ENCODE measurements around the gene GAST. TPM values are rescaled to one million over a fixed set of nuclear protein-coding genes. Genes with fewer than 3 reads are reported as not detected.

The GAST gene, protein sequence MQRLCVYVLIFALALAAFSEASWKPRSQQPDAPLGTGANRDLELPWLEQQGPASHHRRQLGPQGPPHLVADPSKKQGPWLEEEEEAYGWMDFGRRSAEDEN
- total RNA-seq = not detected in 2 replicates

DNA sequence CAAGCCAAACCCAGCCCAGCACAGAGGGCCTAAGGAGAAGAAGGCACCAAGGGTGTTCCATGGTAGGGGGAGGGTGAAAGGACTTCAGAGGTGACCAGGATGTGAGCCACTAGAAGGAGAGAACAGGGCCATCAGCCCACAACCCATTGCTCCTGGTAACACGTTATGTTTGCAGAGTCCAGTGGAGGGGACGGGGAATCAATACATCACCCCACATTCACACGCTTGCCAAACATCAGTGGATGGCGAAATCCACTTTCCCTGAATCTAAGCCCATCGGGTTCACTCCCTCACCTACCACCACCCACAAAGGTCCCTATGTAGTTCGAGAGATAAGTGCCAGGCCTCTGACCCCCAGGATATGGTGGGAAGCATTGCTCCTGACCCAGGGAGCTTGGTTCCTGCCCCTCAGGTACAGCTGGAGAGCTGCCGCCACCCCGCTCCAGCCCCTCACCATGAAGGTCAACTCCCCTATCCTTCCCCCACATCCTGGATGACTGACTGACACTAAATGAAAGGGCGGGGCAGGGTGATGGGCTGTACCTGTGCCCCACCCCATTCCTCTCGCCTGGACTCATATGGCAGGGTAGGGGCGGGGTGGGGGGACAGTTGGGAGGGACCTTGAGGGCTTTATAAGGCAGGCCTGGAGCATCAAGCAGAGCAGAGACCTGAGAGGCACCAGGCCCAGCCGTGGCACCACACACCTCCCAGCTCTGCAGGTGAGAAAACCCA is at the start of gene GAST:
Gene GAST, plus strand, starts transcription at position 663 of the 732 bp plus-strand sequence. CDS start 3,106 bp downstream, outside the sequence.

GRCh38 chr17:41688641-41689496 is 23.3 kb upstream of the GAST start, which contains the start of gene EIF1:
Gene EIF1, plus strand, starts transcription at chr17:41688885. Its CDS starts 154 bp downstream, at chr17:41689039.

DNA sequence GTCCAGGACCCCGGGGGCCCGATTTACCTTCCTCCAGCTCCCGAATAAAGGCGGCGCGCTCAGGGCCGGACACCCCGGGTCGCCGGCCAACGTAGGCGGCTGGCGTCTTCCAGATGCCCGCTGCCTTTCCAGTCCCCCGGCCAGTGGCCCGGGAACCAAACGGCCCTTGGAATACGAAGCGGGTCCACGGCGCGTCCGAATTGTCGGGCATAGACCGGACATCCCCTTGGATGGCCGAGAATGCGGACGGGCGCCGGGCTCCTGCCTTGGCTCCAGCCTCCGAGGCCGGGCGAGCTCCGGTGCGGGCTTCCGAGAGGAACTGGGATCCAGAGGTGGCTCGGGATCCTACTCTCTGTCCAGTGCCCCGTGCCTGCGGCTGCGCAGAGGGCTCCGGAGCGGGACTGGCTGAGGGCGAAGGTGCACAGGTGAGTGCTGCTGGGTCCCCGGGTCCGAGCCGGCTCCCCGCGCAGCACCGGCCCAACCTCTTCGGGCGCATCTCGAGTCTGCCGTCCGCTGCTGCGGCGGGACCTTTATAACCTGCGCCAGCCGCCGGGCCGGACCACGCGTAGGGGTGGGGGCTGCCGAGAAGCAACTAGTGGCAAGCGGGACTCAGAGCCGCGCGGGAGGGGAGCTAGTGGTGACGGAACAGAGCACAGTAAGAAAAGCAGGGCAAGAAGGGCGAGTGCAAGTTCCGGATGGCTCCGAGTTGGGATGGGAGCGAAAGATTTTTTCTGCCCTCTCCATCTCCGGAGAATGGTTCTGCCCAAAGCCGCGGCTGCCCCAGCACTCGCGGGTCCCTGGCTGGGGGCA is 22.2 kb downstream of the GAST start, which contains the start of gene HAP1:
Gene HAP1, minus strand, starts transcription at position 505 of the 810 bp plus-strand sequence. Its CDS starts 9 bp downstream, at position 496.

Other genes with a start within 250 kb of the GAST start
- gene KRT32, start 244.9 kb upstream of the GAST start, total RNA-seq = 0.18 TPM in 1 of 2 replicates, not detected in the other
- not detected in 2 replicates for gene KRT35, start 231.2 kb upstream of the GAST start, total RNA-seq
- gene KRT36, start 222.4 kb upstream of the GAST start, total RNA-seq = not detected in 2 replicates
- gene KRT13, start 206.7 kb upstream of the GAST start, total RNA-seq = 0.35 TPM in 1 of 2 replicates, not detected in the other
- gene KRT15, start 193.4 kb upstream of the GAST start, total RNA-seq = 5.3 and 13.8 TPM in 2 replicates
- 631 and 654 TPM in 2 replicates for gene KRT19, start 184.0 kb upstream of the GAST start, total RNA-seq
- gene KRT9, start 140.3 kb upstream of the GAST start, total RNA-seq = not detected in 2 replicates
- gene KRT14, start 125.4 kb upstream of the GAST start, total RNA-seq = not detected in 2 replicates
- not detected in 2 replicates for gene KRT16, start 99.6 kb upstream of the GAST start, total RNA-seq
- 3.5 and 9.2 TPM in 2 replicates for gene KRT17, start 87.8 kb upstream of the GAST start, total RNA-seq
- 61.0 and 63.1 TPM in 2 replicates for gene EIF1, start 23.4 kb upstream of the GAST start, total RNA-seq
- gene HAP1, start 22.3 kb downstream of the GAST start, total RNA-seq = not detected in 2 replicates
- gene JUP, start 74.4 kb downstream of the GAST start, total RNA-seq = 19.0 and 26.9 TPM in 2 replicates
- gene P3H4, start 99.6 kb downstream of the GAST start, total RNA-seq = 59.5 and 95.4 TPM in 2 replicates
- 319 and 330 TPM in 2 replicates for gene FKBP10, start 100.7 kb downstream of the GAST start, total RNA-seq
- gene NT5C3B, start 123.9 kb downstream of the GAST start, total RNA-seq = 45.3 and 47.9 TPM in 2 replicates
- under 0.01 TPM in 1 of 2 replicates, not detected in the other for gene KLHL10, start 125.5 kb downstream of the GAST start, total RNA-seq
- gene KLHL11, start 153.1 kb downstream of the GAST start, total RNA-seq = 11.5 and 13.5 TPM in 2 replicates
- gene ACLY, start 206.6 kb downstream of the GAST start, total RNA-seq = 616 and 636 TPM in 2 replicates
- gene ODAD4, start 218.3 kb downstream of the GAST start, total RNA-seq = 0.71 and 1.7 TPM in 2 replicates